ENCODE measurements around the gene CRTC3.

GRCh38 chr15:90643301-90643632 is 113.5 kb downstream of the CRTC3 start:
- no peak for TF ChIP-seq CTCF (IDR thresholded peaks at IDR 0.05)
- no peak for TF ChIP-seq POLR2A (IDR thresholded peaks at IDR 0.05)

All from testis (tissue), 2 donors.